Stimulated activated naive CD8-positive, alpha-beta T cell treated with anti-CD3 and anti-CD28 coated beads, Interleukin-15, amount 100 ng/mL, for 72 hours (primary cell): Measurements from ENCODE around the gene FBLN7.
"Not testable (repeated sequence)": the region's sequence is repeated elsewhere in the genome, so short reads cannot be mapped to it uniquely, and the experiment has no call there.

ENCODE experiments used
- ATAC-seq: fragments of 150-1000 bp; cut with Tn5 transposase; 2 replicates; pipeline ENCODE4 v1.10.0; 2021; ENCODE audit warnings: mild to moderate bottlenecking, moderate library complexity
- DNase-seq, 2 donors: peaks; one replicate each; pipeline ENCODE4 v3.0.0; 2021 to 2022
- H3K27ac Mint-ChIP-seq, 2 donors: one replicate each; pipeline ENCODE4 v1.8.0; 2022; ENCODE audit warnings: mild to moderate bottlenecking in 2 of 2, mixed read lengths in 2 of 2, moderate library complexity in 2 of 2
- H3K27me3 Mint-ChIP-seq: one replicate; pipeline ENCODE4 v1.8.0; 2022; ENCODE audit warnings: mixed read lengths
- H3K4me1 Mint-ChIP-seq: one replicate; pipeline ENCODE4 v1.8.0; 2022; ENCODE audit warnings: mild to moderate bottlenecking, mixed read lengths
- H3K4me3 Mint-ChIP-seq, 2 donors: one replicate each; pipeline ENCODE4 v1.8.0; 2022; ENCODE audit warnings: mild to moderate bottlenecking in 2 of 2, mixed read lengths in 2 of 2, moderate library complexity in 1 of 2
- H3K9me3 Mint-ChIP-seq, 2 donors: one replicate each; pipeline ENCODE4 v1.8.0; 2022; ENCODE audit warnings: mixed read lengths in 2 of 2

Gene FBLN7

DNA sequence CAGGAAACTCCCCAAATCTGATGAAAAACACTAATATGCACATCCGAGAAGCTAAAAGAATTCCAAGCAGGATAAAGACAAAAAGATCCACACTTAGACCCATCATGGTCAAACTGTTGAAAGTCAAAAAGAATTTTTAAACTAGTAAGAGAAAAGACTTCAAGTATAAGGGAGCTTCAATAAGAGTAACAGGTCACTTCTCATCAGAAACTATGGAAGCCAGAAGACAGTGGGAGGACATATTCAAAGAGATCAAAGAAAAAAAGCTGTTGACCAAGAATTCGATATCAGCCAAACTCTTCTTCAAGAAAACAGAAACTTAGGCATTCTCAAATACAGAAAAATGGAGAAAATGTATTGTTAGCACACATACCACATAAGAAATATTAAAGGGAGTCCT, 66.2 kb downstream of the FBLN7 start:
- H3K4me3 Mint-ChIP-seq = no peak overlapping the region
- H3K27ac Mint-ChIP-seq = no peak overlapping the region
- no peaks in the 10 kb centered on the region for H3K27me3 Mint-ChIP-seq
- ATAC-seq (no peak), DNase-seq (no peak)
- H3K9me3 Mint-ChIP-seq = peaks cover 18 to 22% of the 10 kb centered on the region in 2 donors
- peaks cover 8% of the 10 kb centered on the region for H3K4me1 Mint-ChIP-seq

DNA sequence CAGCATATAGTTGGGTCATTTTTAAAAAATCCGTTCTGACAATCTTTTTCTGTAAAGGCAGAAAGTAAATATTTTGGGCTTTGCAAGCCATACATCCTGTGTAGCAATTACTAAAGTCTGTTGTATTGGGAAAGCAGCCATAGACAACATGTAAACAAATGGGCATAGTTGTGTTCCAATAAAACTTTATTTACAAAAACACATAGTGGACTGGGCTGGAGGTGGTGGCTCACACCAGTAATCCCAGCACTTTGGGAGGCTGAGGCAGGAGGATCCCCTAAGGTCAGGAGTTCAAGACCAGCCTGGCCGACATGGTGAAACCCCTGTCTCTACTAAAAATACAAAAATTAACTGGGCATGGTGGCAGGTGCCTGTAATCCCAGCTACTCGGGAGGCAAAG, 69.7 kb downstream of the FBLN7 start:
- H3K4me1 Mint-ChIP-seq, H3K27ac Mint-ChIP-seq, ATAC-seq, DNase-seq, H3K27me3 Mint-ChIP-seq, H3K4me3 Mint-ChIP-seq: not testable (repeated sequence)
- peaks cover 15 to 19% of the 10 kb centered on the region in 2 donors for H3K9me3 Mint-ChIP-seq

DNA sequence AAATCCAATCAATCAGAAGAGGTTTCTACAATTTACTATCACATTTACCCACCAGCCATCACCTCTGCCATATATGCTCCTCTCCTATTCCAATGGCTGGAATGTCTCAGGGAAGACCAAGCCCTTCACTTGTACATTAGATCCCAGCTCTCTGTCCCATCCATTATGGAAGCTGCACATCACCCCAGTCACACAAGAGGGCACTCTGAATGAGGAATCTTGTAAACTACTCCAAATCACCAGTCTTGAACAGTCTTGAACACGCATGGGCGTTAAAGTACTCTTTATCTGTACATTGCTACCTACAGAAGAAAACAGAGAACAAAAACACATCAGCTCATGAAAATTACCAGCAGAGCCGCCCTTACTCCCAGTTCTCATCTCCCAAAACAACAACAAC, 78.0 kb downstream of the FBLN7 start:
- no peak overlapping the region for H3K4me3 Mint-ChIP-seq
- ATAC-seq (no peak), DNase-seq (no peak)
- H3K27ac Mint-ChIP-seq = no peak overlapping the region
- peaks cover 3% of the 10 kb centered on the region for H3K4me1 Mint-ChIP-seq
- no peaks in the 10 kb centered on the region for H3K27me3 Mint-ChIP-seq
- peaks cover 7 to 9% of the 10 kb centered on the region in 2 donors for H3K9me3 Mint-ChIP-seq

DNA sequence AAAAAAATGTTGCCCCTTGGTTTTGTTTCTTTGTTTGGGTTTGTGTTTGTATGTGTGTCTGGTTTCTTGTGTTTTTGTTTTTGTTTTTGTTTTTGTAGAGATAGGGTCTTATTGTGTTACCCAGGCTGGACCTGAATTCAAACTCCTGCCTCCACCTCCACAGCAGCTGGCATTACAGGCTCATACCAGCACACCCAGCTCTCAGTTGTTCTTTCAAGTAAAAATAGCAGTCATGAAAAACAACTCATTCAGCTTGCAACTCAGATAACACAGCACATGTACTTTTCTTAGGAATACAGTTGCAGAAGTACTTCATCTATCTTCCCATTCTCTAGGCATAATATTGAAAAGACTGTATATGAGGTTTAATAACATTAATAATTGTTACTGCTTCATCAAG, 79.7 kb downstream of the FBLN7 start:
- Mint-ChIP-seq H3K27ac (no peak overlapping the region), H3K27me3 (no peaks in the 10 kb centered on the region), H3K4me1 (peaks cover 13% of the 10 kb centered on the region), H3K9me3 (peaks cover 20 to 21% of the 10 kb centered on the region in 2 donors), H3K4me3 (no peak overlapping the region)
- ATAC-seq (no peak), DNase-seq (no peak)

DNA sequence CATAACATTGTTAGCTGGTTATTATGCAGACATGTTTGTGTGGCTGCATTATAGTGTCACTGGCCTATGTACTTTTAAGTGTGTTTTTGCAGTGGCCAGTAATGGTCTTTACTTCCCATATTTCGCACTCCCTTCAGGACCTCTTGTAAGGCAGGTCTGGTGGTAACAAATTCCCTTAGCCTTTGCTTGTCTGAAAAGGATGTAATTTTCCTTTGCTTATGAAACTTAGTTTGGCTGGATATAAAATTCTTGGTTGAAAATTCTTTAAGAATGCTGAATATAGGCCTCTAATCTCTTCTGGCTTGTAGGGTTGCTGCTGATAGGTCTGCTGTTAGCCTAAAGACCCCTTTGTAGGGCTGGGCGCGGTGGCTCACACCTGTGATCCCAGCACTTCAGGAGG, 82.0 kb downstream of the FBLN7 start:
- ATAC-seq (no peak), DNase-seq (no peak)
- H3K4me1 Mint-ChIP-seq = peaks cover 13% of the 10 kb centered on the region
- H3K27me3 Mint-ChIP-seq = no peaks in the 10 kb centered on the region
- H3K9me3 Mint-ChIP-seq = peaks cover 20 to 21% of the 10 kb centered on the region in 2 donors
- no peak overlapping the region for H3K4me3 Mint-ChIP-seq
- no peak overlapping the region for H3K27ac Mint-ChIP-seq

DNA sequence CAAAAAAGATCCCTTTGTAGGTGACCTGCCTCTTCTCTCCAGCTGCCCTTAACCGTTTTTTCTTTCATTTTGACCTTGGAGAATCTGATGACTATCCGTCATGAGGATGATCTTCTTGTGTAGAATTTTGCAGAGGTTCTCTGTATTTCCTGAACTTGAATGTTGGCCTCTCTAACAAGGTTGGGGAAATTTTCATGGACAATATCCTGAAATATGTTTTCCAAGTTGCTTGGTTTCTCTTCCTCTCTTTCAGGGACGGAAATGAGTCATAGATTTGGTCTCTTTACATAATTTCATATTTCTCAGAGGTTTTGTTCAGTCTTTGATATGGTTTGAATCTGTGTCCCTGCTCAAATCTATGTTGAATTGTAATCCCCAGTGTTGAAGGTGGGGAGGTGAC, 82.6 kb downstream of the FBLN7 start:
- peaks cover 13% of the 10 kb centered on the region for H3K4me1 Mint-ChIP-seq
- no peak for ATAC-seq
- no peak overlapping the region for H3K4me3 Mint-ChIP-seq
- no peaks in the 10 kb centered on the region for H3K27me3 Mint-ChIP-seq
- H3K27ac Mint-ChIP-seq = peak overlapping the region; percentile 71 to 83
- no peak for DNase-seq
- H3K9me3 Mint-ChIP-seq = peaks cover 20 to 21% of the 10 kb centered on the region in 2 donors

GRCh38 chr2:112229348-112229747, 91.2 kb downstream of the FBLN7 start:
- no peak for ATAC-seq
- H3K27ac Mint-ChIP-seq = peak overlapping the region in 1 of 2 donors; percentile 49
- H3K9me3 Mint-ChIP-seq = no peaks in the 10 kb centered on the region
- no peaks in the 10 kb centered on the region for H3K27me3 Mint-ChIP-seq
- DNase-seq = no peak
- no peak overlapping the region for H3K4me3 Mint-ChIP-seq
- H3K4me1 Mint-ChIP-seq = peaks cover 5% of the 10 kb centered on the region

DNA sequence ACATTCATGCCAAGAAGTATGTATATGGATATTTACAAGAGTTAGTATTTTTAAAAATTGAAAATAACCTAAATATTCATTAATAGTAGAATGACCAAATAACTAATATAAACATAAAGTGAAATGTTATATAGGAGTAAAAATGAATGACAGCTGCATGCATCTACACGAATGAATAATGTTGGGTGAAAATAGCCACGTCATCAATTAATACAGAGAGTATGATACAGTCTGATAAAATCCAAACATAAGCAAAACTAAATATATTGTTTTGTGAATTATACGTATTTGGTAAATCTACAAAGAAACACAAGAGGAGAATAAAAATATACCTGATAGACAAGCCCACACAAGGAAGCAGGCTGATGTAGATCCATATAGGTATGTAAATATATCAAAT, 92.2 kb downstream of the FBLN7 start:
- DNase-seq (no peak), ATAC-seq (no peak)
- Mint-ChIP-seq H3K27ac (no peak overlapping the region), H3K4me1 (peaks cover 5% of the 10 kb centered on the region), H3K9me3 (no peaks in the 10 kb centered on the region), H3K4me3 (no peak overlapping the region), H3K27me3 (no peaks in the 10 kb centered on the region)
